Hippocampal formation (tissue), 2 donors: ENCODE measurements around the gene B4GALNT2.
A peak's percentile ranks its signal among the peaks of the same experiment; 100 is the strongest.

ENCODE experiments used
- DNase-seq, 2 donors: peaks; one replicate each; lab custom pipeline; 2025; lab: John Stamatoyannopoulos, UW

The B4GALNT2 gene

GRCh38 chr17:49213399-49213798, 80.8 kb downstream of the B4GALNT2 start:
- no peak for DNase-seq

GRCh38 chr17:49213847-49214246, 81.3 kb downstream of the B4GALNT2 start:
- DNase-seq = no peak

GRCh38 chr17:49214676-49215360, 82.2 kb downstream of the B4GALNT2 start:
- no peak for DNase-seq

- DNase-seq = no peak
Observed at GRCh38 chr17:49216482-49216881, 83.9 kb downstream of the B4GALNT2 start.

GRCh38 chr17:49216953-49217650, 84.5 kb downstream of the B4GALNT2 start:
- no peak for DNase-seq

- peak in 1 of 2 donors; percentile 17 for DNase-seq
Observed at GRCh38 chr17:49217651-49218413, 85.3 kb downstream of the B4GALNT2 start.

- DNase-seq = no peak
Observed at GRCh38 chr17:49218941-49219913, 86.7 kb downstream of the B4GALNT2 start.

- no peak for DNase-seq
Observed at GRCh38 chr17:49219987-49220386, 87.4 kb downstream of the B4GALNT2 start.

GRCh38 chr17:49223168-49223516, 90.6 kb downstream of the B4GALNT2 start:
- DNase-seq = no peak

- peak in 1 of 2 donors; percentile 25 for DNase-seq
Observed at GRCh38 chr17:49223517-49224197, 91.1 kb downstream of the B4GALNT2 start.

GRCh38 chr17:49224198-49224996, 91.8 kb downstream of the B4GALNT2 start:
- DNase-seq = no peak

- DNase-seq = no peak
Observed at GRCh38 chr17:49224997-49225337, 92.4 kb downstream of the B4GALNT2 start.

GRCh38 chr17:49225554-49226236, 93.1 kb downstream of the B4GALNT2 start:
- no peak for DNase-seq
